Liver (tissue), 9 donors: ENCODE results near the gene CA10. TPM values are rescaled to one million over a fixed set of nuclear protein-coding genes. Genes with fewer than 3 reads are reported as not detected.

Source experiments
- DNase-seq: peaks from one replicate; pipeline ENCODE4 v3.0.0-alpha.2; 2017; ENCODE audit warnings: low spot score
- H3K27ac ChIP-seq, 2 donors: one replicate each; pipeline ENCODE4 v1.7.0; 2013; ENCODE audit warnings: inconsistent platforms in 2 of 2, low read length in 2 of 2, control low read depth in 1 of 2, low read depth in 1 of 2, mild to moderate bottlenecking in 1 of 2
- H3K27me3 ChIP-seq, 4 donors: one replicate each; pipeline versions ENCODE4 v1.6.1 to v1.7.0; 2013; ENCODE audit warnings: low read length in 3 of 4, inconsistent platforms in 1 of 4, mild to moderate bottlenecking in 1 of 4, moderate library complexity in 1 of 4; ENCODE audit not compliant: control insufficient read depth in 4 of 4, insufficient read depth in 4 of 4
- H3K36me3 ChIP-seq, 4 donors: one replicate each; pipeline versions ENCODE4 v1.6.1 to v1.7.0; 2013; ENCODE audit warnings: low read length in 3 of 4, mild to moderate bottlenecking in 3 of 4, low read depth in 1 of 4, moderate library complexity in 1 of 4; ENCODE audit not compliant: control insufficient read depth in 4 of 4, insufficient read depth in 3 of 4
- H3K4me1 ChIP-seq, 4 donors: one replicate each; pipeline versions ENCODE4 v1.6.1 to v1.7.0; 2013; ENCODE audit warnings: low read length in 3 of 4, mild to moderate bottlenecking in 3 of 4, moderate library complexity in 1 of 4; ENCODE audit not compliant: control insufficient read depth in 4 of 4, insufficient read depth in 4 of 4
- H3K4me3 ChIP-seq, 3 donors: one replicate each; pipeline versions ENCODE4 v1.6.1 to v1.7.0; 2013; ENCODE audit warnings: low read length in 3 of 3, control low read depth in 1 of 3, low read depth in 1 of 3, mild to moderate bottlenecking in 1 of 3
- H3K9ac ChIP-seq, 2 donors: one replicate each; pipeline ENCODE4 v1.7.0; 2013; ENCODE audit warnings: low read length in 2 of 2, mild to moderate bottlenecking in 2 of 2, moderate library complexity in 2 of 2, control low read depth in 1 of 2, low read depth in 1 of 2
- H3K9me3 ChIP-seq, 4 donors: one replicate each; pipeline versions ENCODE4 v1.6.1 to v1.7.0; 2013; ENCODE audit warnings: low read length in 3 of 4; ENCODE audit not compliant: control insufficient read depth in 4 of 4
- ATF3 ChIP-seq: IDR thresholded peaks from 2 replicates; pipeline ENCODE4 v1.6.1; 2016; ENCODE audit warnings: antibody characterized with exemption
- EGR1 ChIP-seq, 2 donors: IDR thresholded peaks; 2 replicates each; pipeline ENCODE4 v1.6.1; 2016 to 2018; ENCODE audit warnings: antibody characterized with exemption in 2 of 2, low read depth in 2 of 2
- FOXA1 ChIP-seq: IDR thresholded peaks from 2 replicates; pipeline ENCODE4 v1.6.1; 2016; ENCODE audit warnings: antibody characterized with exemption
- FOXA2 ChIP-seq: IDR thresholded peaks from 2 replicates; pipeline ENCODE4 v1.6.1; 2016; ENCODE audit warnings: antibody characterized with exemption
- GABPA ChIP-seq, 2 donors: IDR thresholded peaks in 1 of 2; conservative IDR thresholded peaks in 1 of 2; 2 replicates each; pipeline ENCODE4 v1.6.1; 2016; ENCODE audit warnings: antibody characterized with exemption in 2 of 2, mild to moderate bottlenecking in 1 of 2, moderate library complexity in 1 of 2
- HNF4A ChIP-seq, 2 donors: conservative IDR thresholded peaks; 2 replicates each; pipeline ENCODE4 v1.6.1; 2016; ENCODE audit warnings: antibody characterized with exemption in 2 of 2, mild to moderate bottlenecking in 2 of 2
- HNF4G ChIP-seq: IDR thresholded peaks from 2 replicates; pipeline ENCODE4 v1.6.1; 2016; ENCODE audit warnings: antibody characterized with exemption
- JUND ChIP-seq, 2 donors: IDR thresholded peaks; 2 replicates each; pipeline ENCODE4 v1.6.1; 2016; ENCODE audit warnings: antibody characterized with exemption in 2 of 2
- MAX ChIP-seq: IDR thresholded peaks from 2 replicates; pipeline ENCODE4 v1.6.1; 2016; ENCODE audit warnings: antibody characterized with exemption
- NR2F2 ChIP-seq: IDR thresholded peaks from 2 replicates; pipeline ENCODE4 v1.6.1; 2016; ENCODE audit warnings: antibody characterized with exemption
- RAD21 ChIP-seq, 2 donors: IDR thresholded peaks; 2 replicates each; pipeline ENCODE4 v1.6.1; 2016; ENCODE audit warnings: antibody characterized with exemption in 2 of 2, mild to moderate bottlenecking in 2 of 2
- REST ChIP-seq: IDR thresholded peaks from 2 replicates; pipeline ENCODE4 v1.6.1; 2016; ENCODE audit warnings: antibody characterized with exemption, mild to moderate bottlenecking
- RXRA ChIP-seq, 2 donors: IDR thresholded peaks; 2 replicates each; pipeline ENCODE4 v1.6.1; 2017 to 2018; ENCODE audit warnings: antibody characterized with exemption in 2 of 2, mild to moderate bottlenecking in 1 of 2
- TAF1 ChIP-seq: conservative IDR thresholded peaks from 2 replicates; pipeline ENCODE4 v1.6.1; 2016; ENCODE audit warnings: antibody characterized with exemption, mild to moderate bottlenecking
- YY1 ChIP-seq: IDR thresholded peaks from 2 replicates; pipeline ENCODE4 v1.6.1; 2016; ENCODE audit warnings: antibody characterized with exemption, mild to moderate bottlenecking
- ZBTB33 ChIP-seq: IDR thresholded peaks from 2 replicates; pipeline ENCODE4 v1.6.1; 2016; ENCODE audit warnings: antibody characterized with exemption
- WGBS: extraction: QIAGEN DNeasy Blood & Tissue Kit; methylation state at CpG from one replicate; pipeline ENCODE4 v1.1.7; 2013; 5-methylcytosine and 5-hydroxymethylcytosine counted together
- polyA plus RNA-seq, 2 donors: library from polyadenylated mRNA; stranded (reverse) in 1 of 2; unstranded in 1 of 2; fragments of 200-250 nt in 1 of 2; fragments of >200 nt in 1 of 2; fragmentation: Nextera tagmentation in 1 of 2; extraction: Ambion mirVana in 1 of 2; gene quantifications; one replicate each; pipeline versions ENCODE4 v1.2.1 to v1.2.3, GENCODE V29; 2013 to 2015
- total RNA-seq, 2 donors: library from RNA; depleted of rRNA; stranded (reverse); fragments of >200 nt; gene quantifications; one replicate each; pipeline ENCODE4 v1.2.3, GENCODE V29; 2014
- TF ChIP-seq, protein P1 (sequence below): fragments of 150-350 bp; IDR thresholded peaks from 2 replicates; pipeline ENCODE4 v1.5.1; 2017; ENCODE audit warnings: improper control_type of control experiment, low read depth, low read length; ENCODE audit not compliant: missing input control
- donor health status: healthy.
- donor health status: healthy.
- donor health status: healthy.
- donor health status: healthy.
- donor health status: healthy.

The CA10 gene
- total and polyA plus RNA-seq, 4 donors: 0.05 TPM; not detected in 3

DNA sequence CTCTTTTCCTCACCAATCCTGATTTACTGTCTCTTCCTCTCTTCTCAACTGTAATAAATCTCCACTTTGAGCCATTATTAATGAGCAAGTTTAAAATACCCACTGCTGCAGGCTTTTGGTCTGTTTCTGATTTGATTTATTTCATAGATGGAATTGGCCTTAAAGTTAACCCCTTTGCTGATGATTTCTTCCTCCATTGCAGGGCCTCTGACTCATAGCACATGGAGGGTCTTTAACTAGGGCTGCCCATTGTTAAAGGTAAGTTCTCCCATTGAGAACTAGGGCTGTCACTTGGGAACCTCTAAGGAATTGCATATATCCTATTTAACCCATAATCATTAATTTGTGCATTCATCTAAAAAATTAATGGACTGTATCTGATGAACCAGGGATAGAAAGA lies 221.2 kb downstream of the CA10 start (continued):
- TF ChIP-seq, protein P1, sequence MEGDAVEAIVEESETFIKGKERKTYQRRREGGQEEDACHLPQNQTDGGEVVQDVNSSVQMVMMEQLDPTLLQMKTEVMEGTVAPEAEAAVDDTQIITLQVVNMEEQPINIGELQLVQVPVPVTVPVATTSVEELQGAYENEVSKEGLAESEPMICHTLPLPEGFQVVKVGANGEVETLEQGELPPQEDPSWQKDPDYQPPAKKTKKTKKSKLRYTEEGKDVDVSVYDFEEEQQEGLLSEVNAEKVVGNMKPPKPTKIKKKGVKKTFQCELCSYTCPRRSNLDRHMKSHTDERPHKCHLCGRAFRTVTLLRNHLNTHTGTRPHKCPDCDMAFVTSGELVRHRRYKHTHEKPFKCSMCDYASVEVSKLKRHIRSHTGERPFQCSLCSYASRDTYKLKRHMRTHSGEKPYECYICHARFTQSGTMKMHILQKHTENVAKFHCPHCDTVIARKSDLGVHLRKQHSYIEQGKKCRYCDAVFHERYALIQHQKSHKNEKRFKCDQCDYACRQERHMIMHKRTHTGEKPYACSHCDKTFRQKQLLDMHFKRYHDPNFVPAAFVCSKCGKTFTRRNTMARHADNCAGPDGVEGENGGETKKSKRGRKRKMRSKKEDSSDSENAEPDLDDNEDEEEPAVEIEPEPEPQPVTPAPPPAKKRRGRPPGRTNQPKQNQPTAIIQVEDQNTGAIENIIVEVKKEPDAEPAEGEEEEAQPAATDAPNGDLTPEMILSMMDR: no peak
- TF ChIP-seq ZBTB33 (no peak), GABPA (IDR thresholded peaks at IDR 0.05 in 1 of 2, conservative IDR thresholded peaks at IDR 0.05 in 1 of 2) (no peak), RXRA (IDR thresholded peaks at IDR 0.05) (no peak), NR2F2 (no peak), TAF1 (no peak), YY1 (no peak), RAD21 (IDR thresholded peaks at IDR 0.05) (no peak)

DNA sequence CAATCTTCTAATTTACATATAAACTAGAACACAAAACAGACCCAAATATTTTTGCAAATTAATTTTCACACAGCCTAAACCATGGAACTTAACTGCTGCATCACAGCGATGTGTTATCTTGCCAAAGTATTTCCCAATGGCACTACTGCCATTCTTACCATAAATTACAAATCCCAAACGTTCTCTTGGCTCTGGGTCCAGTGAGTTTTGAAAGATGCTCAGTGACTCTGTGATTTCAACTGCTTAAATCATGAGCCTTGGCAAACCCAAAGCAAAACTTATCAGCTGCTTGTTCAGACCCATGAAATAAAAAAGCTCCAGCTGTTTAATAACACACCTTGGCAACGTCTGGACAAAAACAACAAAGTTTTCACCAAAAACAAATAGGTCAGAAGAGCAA lies 223.0 kb downstream of the CA10 start:
- TF ChIP-seq JUND (IDR thresholded peaks at IDR 0.05): no peak
- TF ChIP-seq REST: no peak
- TF ChIP-seq NR2F2: no peak
- TF ChIP-seq YY1: no peak
- no peak for TF ChIP-seq FOXA1
- no peak for TF ChIP-seq FOXA2
- TF ChIP-seq HNF4A (conservative IDR thresholded peaks at IDR 0.05): no peak
- TF ChIP-seq MAX: no peak
- no peak for TF ChIP-seq ZBTB33
- TF ChIP-seq HNF4G: no peak
- no peak for TF ChIP-seq ATF3
- TF ChIP-seq RXRA (IDR thresholded peaks at IDR 0.05): no peak
- no peak for TF ChIP-seq EGR1 (IDR thresholded peaks at IDR 0.05; ENCODE audit: low read depth in 2 of 2)
- TF ChIP-seq, protein P1: no peak
- no peak for TF ChIP-seq TAF1
- no peaks in the 10 kb centered on the region for H3K36me3 ChIP-seq
- H3K27me3 ChIP-seq: peaks cover 0 to 9% (median 3%) of the 10 kb centered on the region in 4 donors
- 40% methylated on average over 3 of the region's 3 CpGs for WGBS
- H3K9me3 ChIP-seq: no peaks in the 10 kb centered on the region
- H3K4me1 ChIP-seq: no peaks in the 10 kb centered on the region
- no peak overlapping the region for H3K27ac ChIP-seq
- no peak for DNase-seq
- H3K4me3 ChIP-seq: no peak overlapping the region
- H3K9ac ChIP-seq: no peak overlapping the region
